ENCODE measurements around the gene DAPK2.

- TF ChIP-seq TCF12 (IDR thresholded peaks at IDR 0.05) = no peak
- TF ChIP-seq TCF12 (CRISPR knock-in tag; IDR thresholded peaks at IDR 0.05) = no peak
- TF ChIP-seq, protein P1, sequence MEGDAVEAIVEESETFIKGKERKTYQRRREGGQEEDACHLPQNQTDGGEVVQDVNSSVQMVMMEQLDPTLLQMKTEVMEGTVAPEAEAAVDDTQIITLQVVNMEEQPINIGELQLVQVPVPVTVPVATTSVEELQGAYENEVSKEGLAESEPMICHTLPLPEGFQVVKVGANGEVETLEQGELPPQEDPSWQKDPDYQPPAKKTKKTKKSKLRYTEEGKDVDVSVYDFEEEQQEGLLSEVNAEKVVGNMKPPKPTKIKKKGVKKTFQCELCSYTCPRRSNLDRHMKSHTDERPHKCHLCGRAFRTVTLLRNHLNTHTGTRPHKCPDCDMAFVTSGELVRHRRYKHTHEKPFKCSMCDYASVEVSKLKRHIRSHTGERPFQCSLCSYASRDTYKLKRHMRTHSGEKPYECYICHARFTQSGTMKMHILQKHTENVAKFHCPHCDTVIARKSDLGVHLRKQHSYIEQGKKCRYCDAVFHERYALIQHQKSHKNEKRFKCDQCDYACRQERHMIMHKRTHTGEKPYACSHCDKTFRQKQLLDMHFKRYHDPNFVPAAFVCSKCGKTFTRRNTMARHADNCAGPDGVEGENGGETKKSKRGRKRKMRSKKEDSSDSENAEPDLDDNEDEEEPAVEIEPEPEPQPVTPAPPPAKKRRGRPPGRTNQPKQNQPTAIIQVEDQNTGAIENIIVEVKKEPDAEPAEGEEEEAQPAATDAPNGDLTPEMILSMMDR (CRISPR knock-in tag; IDR thresholded peaks at IDR 0.05) = no peak
- TF ChIP-seq, protein P2, sequence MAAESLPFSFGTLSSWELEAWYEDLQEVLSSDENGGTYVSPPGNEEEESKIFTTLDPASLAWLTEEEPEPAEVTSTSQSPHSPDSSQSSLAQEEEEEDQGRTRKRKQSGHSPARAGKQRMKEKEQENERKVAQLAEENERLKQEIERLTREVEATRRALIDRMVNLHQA (CRISPR knock-in tag; IDR thresholded peaks at IDR 0.05) = no peak
- no peak for TF ChIP-seq TBP (CRISPR knock-in tag; IDR thresholded peaks at IDR 0.05)
- TF ChIP-seq ZNF572 (CRISPR knock-in tag; IDR thresholded peaks at IDR 0.05) = no peak
- TF ChIP-seq SMAD3 (CRISPR knock-in tag; IDR thresholded peaks at IDR 0.05) = no peak
- no peak for TF ChIP-seq ZBTB3 (CRISPR knock-in tag; IDR thresholded peaks at IDR 0.05; ENCODE audit: borderline replicate concordance, low read depth)
- TF ChIP-seq CC2D1A (CRISPR knock-in tag; IDR thresholded peaks at IDR 0.05) = no peak
These were observed 138.0 kb downstream of the DAPK2 start for GRCh38 chr15:63908281-63908680.

Data from HepG2 (cell line).